Psoas muscle (tissue), 8 donors: ENCODE results near the gene ARHGEF10L. TPM values are rescaled to one million over a fixed set of nuclear protein-coding genes. Genes with fewer than 3 reads are reported as not detected.
A peak's percentile ranks its signal among the peaks of the same experiment; 100 is the strongest.

Source experiments
- ATAC-seq, 4 donors: fragments of 200-7000 bp; cut with Tn5 transposase; one replicate each; pipeline ENCODE4 v1.9.1; 2020; ENCODE audit warnings: moderate library complexity in 3 of 4, mild to moderate bottlenecking in 2 of 4
- DNase-seq, 2 donors: peaks; one replicate each; pipeline ENCODE4 v3.0.0-alpha.2; 2020
- H3K27ac ChIP-seq: fragments of 200-600 bp; one replicate; pipeline ENCODE4 v1.8.0; 2022
- H3K27me3 ChIP-seq, 3 donors: fragments of 200-600 bp in 1 of 3; one replicate each; pipeline versions ENCODE4 v1.6.1 to v1.8.0; 2013 to 2022; ENCODE audit warnings: low read length in 2 of 3, mild to moderate bottlenecking in 2 of 3, moderate library complexity in 1 of 3; ENCODE audit not compliant: insufficient read depth in 3 of 3
- H3K36me3 ChIP-seq, 2 donors: fragments of 200-600 bp in 1 of 2; one replicate each; pipeline versions ENCODE4 v1.6.1 to v1.8.0; 2013 to 2022; ENCODE audit warnings: low read depth in 1 of 2, mild to moderate bottlenecking in 1 of 2, moderate library complexity in 1 of 2; ENCODE audit not compliant: insufficient read depth in 1 of 2
- H3K4me1 ChIP-seq: fragments of 200-600 bp; one replicate; pipeline ENCODE4 v1.8.0; 2022
- H3K4me3 ChIP-seq: fragments of 200-600 bp; one replicate; pipeline ENCODE4 v1.8.0; 2022; ENCODE audit warnings: mild to moderate bottlenecking
- H3K9me3 ChIP-seq: fragments of 200-600 bp; one replicate; pipeline ENCODE4 v1.8.0; 2022
- WGBS, 3 donors: extraction: QIAGEN DNeasy Blood & Tissue Kit; methylation state at CpG; one replicate each; pipeline versions ENCODE4 v1.1.6 to v1.1.7; 2013; 5-methylcytosine and 5-hydroxymethylcytosine counted together
- intact Hi-C, 2 donors: fragments of 100-400 bp; cut with DNase I; formaldehyde crosslinking; loops; one replicate each; pipeline versions ENCODE4 v1.11.0 to v1.14.2; 2022
- polyA plus RNA-seq, 3 donors: library from polyadenylated mRNA; stranded (reverse); fragments of 200-250 nt; gene quantifications; one replicate each; pipeline ENCODE4 v1.2.3, GENCODE V29; 2013
- total RNA-seq, 4 donors: library from RNA; stranded (reverse); fragmentation: NEBNext Ultra II Directional in 2 of 4; extraction: Animal tissue kit (Norgen Biotek cat#: 25700) in 2 of 4; gene quantifications; one replicate each; pipeline versions ENCODE4 v1.2.1 to v1.2.4, GENCODE V29; 2021 to 2023
- TF ChIP-seq, protein P1 (sequence below): fragments of 200-600 bp; IDR thresholded peaks from one replicate; pipeline ENCODE4 v1.8.0; 2022; ENCODE audit warnings: antibody characterized with exemption
- donor health status: healthy with polysubstance abuse.
- donor health status: DM: no; HTN: no; CAD: no; lungs with moderate emphysema.
- donor health status: Bipolar disorder and iron deficiency.
- donor health status: healthy.
- donor health status: DM: yes; HTN: yes; CAD: no.
- donor health status: DM: no; HTN: no; CAD: no.
- donor health status: DM: no; HTN: no; CAD: no.
- donor health status: DM: yes; HTN: yes; CAD: no.

Gene ARHGEF10L
- total and polyA plus RNA-seq, 7 donors: 18.8 to 108 (median 37.1) TPM

DNA sequence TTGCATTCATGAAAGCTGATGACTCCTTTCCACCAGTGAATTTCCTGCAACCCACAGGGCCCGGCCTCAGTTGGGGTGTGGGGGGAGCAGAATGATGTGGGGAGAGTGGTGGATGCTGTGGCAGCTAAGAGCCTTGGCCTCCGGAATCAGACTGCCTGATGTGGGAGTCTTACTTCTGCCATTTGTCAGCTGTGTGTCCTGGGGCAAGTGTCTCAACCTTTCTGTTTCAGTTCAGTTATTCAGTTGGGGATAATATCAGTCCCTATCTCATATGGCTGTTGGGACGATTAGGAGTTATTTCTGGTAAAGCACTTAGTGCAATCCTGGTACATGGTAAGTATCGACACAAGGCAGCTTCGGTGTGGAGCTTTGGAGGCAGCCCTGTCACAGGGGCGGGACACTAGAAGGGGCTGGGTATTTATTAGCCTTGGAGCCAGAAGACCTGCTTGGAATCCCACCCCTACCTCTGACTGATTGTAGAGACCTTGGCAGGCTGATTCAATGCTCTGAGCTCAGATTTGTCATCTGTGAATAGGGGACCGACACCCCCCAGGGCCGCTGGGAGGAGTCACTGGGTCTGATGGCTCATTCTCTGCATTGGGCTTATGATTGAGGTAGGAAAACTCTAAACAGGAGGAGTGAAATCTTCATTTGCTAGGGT lies 19.6 kb downstream of the ARHGEF10L start:
- ATAC-seq (no peak), DNase-seq (no peak)
- Histone ChIP-seq H3K4me3 (no peak overlapping the region), H3K9me3 (no peaks in the 10 kb centered on the region), H3K27ac (no peak overlapping the region), H3K27me3 (no peaks in the 10 kb centered on the region), H3K36me3 (no peaks in the 10 kb centered on the region), H3K4me1 (peaks cover 32% of the 10 kb centered on the region)
- TF ChIP-seq, protein P1, sequence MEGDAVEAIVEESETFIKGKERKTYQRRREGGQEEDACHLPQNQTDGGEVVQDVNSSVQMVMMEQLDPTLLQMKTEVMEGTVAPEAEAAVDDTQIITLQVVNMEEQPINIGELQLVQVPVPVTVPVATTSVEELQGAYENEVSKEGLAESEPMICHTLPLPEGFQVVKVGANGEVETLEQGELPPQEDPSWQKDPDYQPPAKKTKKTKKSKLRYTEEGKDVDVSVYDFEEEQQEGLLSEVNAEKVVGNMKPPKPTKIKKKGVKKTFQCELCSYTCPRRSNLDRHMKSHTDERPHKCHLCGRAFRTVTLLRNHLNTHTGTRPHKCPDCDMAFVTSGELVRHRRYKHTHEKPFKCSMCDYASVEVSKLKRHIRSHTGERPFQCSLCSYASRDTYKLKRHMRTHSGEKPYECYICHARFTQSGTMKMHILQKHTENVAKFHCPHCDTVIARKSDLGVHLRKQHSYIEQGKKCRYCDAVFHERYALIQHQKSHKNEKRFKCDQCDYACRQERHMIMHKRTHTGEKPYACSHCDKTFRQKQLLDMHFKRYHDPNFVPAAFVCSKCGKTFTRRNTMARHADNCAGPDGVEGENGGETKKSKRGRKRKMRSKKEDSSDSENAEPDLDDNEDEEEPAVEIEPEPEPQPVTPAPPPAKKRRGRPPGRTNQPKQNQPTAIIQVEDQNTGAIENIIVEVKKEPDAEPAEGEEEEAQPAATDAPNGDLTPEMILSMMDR: no peak
- WGBS, 3 donors: 82 to 84% (median 82%) methylated on average over 8 of the region's 8 CpGs
- intact Hi-C loops: no loop called here

DNA sequence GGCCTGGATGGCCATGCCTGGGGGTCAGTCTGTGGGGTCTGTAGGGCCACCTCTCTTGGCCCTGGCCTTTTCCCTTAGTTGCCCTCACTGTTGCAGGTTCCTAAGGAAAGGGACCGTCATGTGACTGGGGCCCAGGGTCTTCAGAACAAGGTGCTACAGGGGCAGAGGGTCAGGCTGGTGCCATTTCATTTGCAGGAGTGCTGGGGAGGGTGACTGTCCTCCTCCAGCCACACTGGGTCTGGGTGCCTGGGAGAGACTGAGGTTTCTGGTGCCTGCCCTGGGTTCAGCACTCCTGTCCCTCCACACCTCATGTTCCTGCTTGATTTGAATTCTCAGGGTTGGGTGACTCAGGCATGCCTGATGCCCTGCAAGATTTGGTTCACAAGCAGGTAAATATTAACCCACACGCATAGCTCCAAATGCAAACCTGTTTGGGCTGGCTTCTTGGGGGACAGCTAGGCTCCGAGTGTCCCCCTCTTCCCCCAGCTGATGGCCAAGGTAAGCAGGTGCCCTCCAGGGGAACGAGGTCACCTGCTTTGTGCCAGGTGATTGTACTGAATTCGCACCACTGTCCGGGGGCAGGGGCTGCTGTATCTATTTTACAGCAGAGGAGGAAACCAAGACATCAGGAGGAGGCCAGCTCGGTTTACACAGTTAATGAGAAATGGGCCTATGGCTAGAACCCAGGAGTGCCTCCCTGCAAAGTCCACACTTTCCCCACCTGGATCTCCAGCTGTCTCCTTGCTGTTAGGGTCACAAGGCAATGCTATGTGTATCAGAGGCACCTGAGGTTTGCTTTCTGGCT lies 20.3 kb downstream of the ARHGEF10L start:
- no peaks in the 10 kb centered on the region for H3K27me3 ChIP-seq
- DNase-seq (no peak), ATAC-seq (no peak)
- intact Hi-C loops: no loop called here
- no peaks in the 10 kb centered on the region for H3K36me3 ChIP-seq
- H3K9me3 ChIP-seq: no peaks in the 10 kb centered on the region
- 87 to 100% (median 88%) methylated on average over 7 of the region's 7 CpGs for WGBS, 3 donors
- H3K4me3 ChIP-seq: no peak overlapping the region
- peaks cover 40% of the 10 kb centered on the region for H3K4me1 ChIP-seq
- TF ChIP-seq, protein P1: no peak
- peak overlapping the region; percentile 85 for H3K27ac ChIP-seq

DNA sequence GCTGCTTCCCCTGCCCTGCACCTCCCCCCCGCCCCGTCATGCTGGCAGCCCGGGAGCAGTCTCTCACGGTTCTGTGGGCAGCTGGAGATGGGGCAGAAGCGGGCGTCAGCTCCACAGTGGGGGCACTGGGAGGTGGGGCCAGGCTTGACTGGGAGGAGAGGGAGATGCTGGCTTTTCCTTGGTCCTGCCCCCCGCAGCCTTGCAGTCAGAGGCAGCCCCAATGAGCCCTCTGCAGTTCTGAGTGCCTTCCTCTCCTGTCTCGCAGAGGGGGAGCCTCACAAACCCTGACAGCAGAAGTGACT lies 21.7 kb downstream of the ARHGEF10L start:
- TF ChIP-seq, protein P1: no peak
- Histone ChIP-seq H3K4me3 (peak overlapping the region; percentile 15), H3K27ac (peak overlapping the region; percentile 85), H3K9me3 (no peaks in the 10 kb centered on the region), H3K36me3 (no peaks in the 10 kb centered on the region), H3K4me1 (peaks cover 48% of the 10 kb centered on the region), H3K27me3 (no peaks in the 10 kb centered on the region)
- intact Hi-C loops: no loop called here
- no peak for DNase-seq
- 52 to 60% (median 53%) methylated on average over 7 to 8 of the region's 8 CpGs for WGBS, 3 donors
- peak in 3 of 4 donors; percentile 16 to 34 (median 18) for ATAC-seq

DNA sequence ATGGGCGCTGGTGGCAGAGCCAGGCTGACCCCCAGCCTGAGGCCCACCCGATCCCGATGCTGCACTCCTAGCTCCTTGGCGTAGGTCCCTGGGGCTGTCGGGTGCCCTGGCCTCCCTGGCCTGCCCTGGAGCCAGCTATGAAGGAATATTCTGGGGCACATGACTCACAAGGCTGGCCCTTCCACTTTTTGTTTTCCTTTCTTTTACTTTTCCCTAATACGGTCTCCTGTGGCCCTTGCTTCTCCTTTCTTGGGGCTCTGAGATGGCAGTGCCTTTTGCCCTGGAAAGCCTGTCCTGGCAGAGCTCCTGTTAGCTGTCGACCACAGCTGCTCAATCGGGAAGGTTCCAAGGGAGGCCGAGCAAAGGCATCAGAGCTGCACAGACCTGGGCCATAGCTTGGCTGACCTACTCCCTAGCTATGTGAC lies 22.1 kb downstream of the ARHGEF10L start:
- 24 to 38% (median 25%) methylated on average over 7 to 9 of the region's 9 CpGs for WGBS, 3 donors
- Histone ChIP-seq H3K36me3 (no peaks in the 10 kb centered on the region), H3K4me1 (peaks cover 48% of the 10 kb centered on the region), H3K9me3 (no peaks in the 10 kb centered on the region), H3K27ac (peak overlapping the region; percentile 85), H3K27me3 (no peaks in the 10 kb centered on the region), H3K4me3 (peak overlapping the region; percentile 15)
- intact Hi-C loops: no loop called here
- DNase-seq: peak in 1 of 2 donors; percentile 73
- peak; percentile 61 to 77 (median 71) for ATAC-seq
- TF ChIP-seq, protein P1: no peak
